Measurements from ENCODE around the gene NPNT.

Gene NPNT

DNA sequence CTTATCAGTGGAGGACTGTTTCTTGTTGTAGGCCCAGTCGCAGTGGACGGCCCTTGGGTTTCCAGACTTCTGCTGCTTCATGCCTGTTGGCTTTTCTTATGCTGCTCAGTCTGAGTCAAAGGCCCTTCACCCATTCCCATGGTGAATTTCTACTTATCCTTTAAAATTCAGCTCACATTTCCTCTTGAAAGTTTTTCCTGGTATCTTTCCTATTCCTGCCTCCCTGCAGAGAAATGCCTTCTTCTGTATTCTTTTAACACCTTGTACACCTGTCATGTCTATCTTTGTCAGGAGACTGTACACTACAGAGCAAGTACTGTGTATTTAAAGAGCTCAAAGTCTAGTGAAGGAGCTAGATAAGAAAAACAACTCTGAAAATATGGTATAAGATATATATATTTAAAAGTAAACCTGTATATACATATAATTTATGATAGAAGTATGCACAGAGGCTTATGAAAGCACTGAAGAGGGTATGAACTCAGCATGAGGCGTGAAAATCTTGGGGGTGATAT, 22.0 kb downstream of the NPNT start:
- no peak for DNase-seq (ENCODE audit: low read depth, low spot score)

DNA sequence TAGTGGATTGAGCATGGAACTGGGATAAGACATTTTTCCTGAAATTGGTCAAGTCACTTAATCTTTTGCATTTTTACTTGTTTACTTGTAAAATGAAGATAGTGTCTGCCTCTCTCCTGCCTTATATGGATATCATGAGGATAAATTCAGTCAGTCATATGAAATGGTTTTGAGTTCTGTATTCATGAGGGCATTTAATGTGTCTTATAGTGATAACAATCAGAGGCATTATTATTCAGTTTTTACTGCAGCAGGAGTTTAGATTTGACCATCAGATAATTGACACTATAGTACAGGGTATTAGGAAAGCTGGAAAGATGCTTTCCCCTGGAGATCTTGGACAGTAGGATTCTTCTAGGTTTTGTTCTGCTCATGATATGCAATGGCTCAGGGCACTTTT, 26.0 kb downstream of the NPNT start:
- DNase-seq (ENCODE audit: low read depth, low spot score): no peak

DNA sequence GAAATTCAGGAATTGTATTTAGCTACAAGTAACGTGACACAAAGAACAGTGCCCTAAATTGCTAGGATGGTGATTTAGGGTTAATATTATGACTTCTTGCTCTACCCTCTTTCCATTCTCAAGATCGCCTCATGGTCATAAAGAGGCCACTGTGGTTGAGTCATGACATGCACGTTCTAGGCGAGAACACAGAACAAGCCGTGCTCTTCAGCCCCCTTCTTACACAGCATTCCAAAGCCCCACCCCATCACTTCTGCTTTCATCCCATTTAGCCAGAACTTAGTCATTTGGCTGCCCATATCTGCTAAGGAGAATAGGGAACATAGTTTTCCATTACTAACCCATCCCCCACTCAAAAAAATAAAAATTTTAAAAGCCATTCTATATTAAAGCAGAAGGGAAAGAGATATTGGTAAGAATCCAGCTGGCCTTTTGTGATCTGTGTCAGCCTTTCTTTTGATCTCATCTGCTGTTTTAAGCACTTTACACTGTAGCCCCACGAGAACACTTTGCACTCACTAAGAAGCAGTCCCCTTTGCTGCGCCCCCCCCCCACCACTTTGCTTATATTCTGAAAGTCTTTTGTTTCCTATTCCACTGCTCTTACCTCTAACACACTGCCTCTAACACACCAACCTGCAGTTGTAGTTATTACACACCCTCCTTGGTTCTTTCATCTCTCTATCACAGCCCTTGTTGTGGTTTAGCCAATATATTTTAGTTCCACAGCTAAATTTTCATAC, 28.4 kb downstream of the NPNT start:
- no peak for DNase-seq (ENCODE audit: low read depth, low spot score)

- DNase-seq (ENCODE audit: low read depth, low spot score): no peak
These were observed 29.1 kb downstream of the NPNT start for GRCh38 chr4:105924341-105924740.

DNA sequence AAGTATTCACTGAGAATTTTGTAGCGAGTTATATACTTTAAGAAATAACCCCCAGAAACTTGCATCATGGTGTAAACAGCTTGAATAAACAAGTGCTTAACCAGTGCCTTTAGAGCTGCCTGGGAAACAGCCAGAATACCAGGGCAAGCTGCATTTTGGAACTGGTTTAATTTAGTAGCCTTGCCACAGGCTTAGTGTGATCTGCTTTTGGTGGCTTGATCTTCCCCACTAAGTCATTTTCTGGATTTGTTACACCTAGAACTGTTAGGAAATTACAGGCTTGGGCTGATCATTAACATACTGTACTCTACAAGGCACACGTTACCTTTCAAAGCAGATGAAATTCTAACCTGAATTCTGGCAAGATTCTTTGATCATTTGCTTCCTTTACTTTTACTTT, 35.4 kb downstream of the NPNT start:
- DNase-seq (ENCODE audit: low read depth, low spot score): no peak

- no peak for DNase-seq (ENCODE audit: low read depth, low spot score)
These were observed 37.8 kb downstream of the NPNT start for GRCh38 chr4:105933083-105933482.

DNA sequence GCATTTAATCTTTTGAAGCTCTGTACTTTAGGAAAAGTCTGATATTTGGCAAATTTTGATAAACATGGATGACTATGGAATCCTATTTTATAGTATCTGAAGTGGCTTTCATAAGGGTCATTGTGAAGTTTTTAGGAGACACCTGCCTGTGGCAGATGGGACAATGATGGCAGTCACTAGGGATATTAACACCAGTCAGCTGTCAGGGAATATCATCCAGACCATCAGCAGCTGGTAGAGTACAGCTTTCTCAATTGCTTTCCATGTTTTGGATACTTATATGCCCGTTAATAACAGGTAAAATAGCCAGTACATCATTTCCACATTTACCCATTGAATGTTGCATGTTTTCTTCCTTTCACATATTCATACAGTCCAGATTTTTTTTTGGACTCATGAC, 39.1 kb downstream of the NPNT start:
- no peak for DNase-seq (ENCODE audit: low read depth, low spot score)

DNA sequence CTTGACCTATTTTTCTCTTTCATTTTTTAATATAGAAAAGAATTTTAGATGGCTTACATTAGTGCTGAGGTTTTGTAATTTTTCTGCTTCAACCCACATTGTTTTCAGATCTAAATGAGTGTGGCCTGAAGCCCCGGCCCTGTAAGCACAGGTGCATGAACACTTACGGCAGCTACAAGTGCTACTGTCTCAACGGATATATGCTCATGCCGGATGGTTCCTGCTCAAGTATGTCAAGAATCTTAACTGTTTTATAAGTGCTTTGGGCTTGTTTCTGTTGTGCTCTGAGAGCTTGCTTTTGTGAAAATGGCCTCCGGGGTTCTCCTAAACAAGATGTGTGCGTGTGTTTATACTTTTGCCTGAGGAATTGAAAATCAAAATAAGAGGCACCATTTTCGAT, 41.6 kb downstream of the NPNT start:
- no peak for DNase-seq (ENCODE audit: low read depth, low spot score)

- no peak for DNase-seq (ENCODE audit: low read depth, low spot score)
These were observed 42.5 kb downstream of the NPNT start for GRCh38 chr4:105937759-105938158.

- no peak for DNase-seq (ENCODE audit: low read depth, low spot score)
These were observed 48.0 kb downstream of the NPNT start for GRCh38 chr4:105943234-105943633.

GRCh38 chr4:105944540-105944939, 49.3 kb downstream of the NPNT start:
- no peak for DNase-seq (ENCODE audit: low read depth, low spot score)

DNA sequence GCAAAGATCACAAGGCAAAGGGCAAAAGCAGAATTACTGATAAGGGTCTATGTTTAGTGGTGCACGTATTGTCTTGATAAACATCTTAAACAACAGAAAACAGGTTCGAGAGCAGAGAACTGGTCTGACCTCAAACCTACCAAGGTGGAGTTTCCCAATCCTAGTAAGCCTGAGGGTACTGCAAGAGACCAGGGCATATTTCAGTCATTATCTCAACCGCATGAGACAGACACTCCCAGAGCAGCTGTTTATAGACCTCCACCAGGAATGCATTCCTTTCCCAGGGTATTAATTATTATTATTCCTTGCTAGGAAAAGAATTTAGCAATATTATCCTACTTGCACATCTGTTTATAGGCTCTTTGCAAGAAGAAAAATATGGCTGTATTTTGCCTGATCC, 51.5 kb downstream of the NPNT start:
- DNase-seq (ENCODE audit: low read depth, low spot score): no peak

DNA sequence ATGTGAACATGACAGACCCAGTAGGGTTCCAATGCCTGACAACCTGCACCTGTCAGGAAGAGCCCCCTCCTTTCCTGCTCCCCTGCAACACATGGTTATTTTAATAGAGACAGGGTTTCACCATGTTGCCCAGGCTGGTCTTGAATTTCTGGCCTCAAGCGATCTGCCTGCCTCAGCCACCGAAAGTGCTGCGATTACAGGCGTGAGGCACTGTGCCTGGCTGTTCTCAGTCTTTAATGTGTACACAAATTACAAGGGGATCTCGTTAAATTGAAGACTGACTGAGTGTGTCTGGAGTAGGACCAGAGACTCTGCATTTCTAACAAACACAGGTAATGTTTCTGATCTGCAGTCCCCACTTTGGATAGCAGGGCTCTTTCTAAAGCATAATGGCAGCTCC, 55.4 kb downstream of the NPNT start:
- no peak for DNase-seq (ENCODE audit: low read depth, low spot score)

DNA sequence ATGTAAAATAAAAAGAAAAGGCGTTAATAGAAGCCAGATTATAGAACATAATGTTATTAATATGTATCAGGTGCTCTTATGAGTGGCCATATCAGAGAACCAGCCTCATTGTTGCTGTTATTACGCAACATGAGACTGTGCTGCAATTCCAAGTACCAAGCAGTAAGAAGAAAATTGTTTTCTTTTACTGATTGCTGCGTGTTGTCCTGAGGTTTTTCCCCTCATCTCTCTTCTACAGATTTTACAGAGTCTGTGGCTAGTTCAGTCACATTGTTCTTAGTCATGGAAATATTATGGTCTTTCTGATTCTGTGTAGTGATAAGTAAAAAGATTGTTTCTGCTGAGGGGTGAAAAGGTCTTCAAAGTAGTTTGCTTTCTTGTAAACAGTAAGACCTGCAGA, 55.9 kb downstream of the NPNT start:
- DNase-seq (ENCODE audit: low read depth, low spot score): no peak

GRCh38 chr4:105952591-105952990, 57.3 kb downstream of the NPNT start:
- no peak for DNase-seq (ENCODE audit: low read depth, low spot score)

- DNase-seq (ENCODE audit: low read depth, low spot score): no peak
These were observed 61.3 kb downstream of the NPNT start for GRCh38 chr4:105956569-105956968.

- DNase-seq (ENCODE audit: low read depth, low spot score): no peak
These were observed 62.4 kb downstream of the NPNT start for GRCh38 chr4:105957680-105958079.

DNA sequence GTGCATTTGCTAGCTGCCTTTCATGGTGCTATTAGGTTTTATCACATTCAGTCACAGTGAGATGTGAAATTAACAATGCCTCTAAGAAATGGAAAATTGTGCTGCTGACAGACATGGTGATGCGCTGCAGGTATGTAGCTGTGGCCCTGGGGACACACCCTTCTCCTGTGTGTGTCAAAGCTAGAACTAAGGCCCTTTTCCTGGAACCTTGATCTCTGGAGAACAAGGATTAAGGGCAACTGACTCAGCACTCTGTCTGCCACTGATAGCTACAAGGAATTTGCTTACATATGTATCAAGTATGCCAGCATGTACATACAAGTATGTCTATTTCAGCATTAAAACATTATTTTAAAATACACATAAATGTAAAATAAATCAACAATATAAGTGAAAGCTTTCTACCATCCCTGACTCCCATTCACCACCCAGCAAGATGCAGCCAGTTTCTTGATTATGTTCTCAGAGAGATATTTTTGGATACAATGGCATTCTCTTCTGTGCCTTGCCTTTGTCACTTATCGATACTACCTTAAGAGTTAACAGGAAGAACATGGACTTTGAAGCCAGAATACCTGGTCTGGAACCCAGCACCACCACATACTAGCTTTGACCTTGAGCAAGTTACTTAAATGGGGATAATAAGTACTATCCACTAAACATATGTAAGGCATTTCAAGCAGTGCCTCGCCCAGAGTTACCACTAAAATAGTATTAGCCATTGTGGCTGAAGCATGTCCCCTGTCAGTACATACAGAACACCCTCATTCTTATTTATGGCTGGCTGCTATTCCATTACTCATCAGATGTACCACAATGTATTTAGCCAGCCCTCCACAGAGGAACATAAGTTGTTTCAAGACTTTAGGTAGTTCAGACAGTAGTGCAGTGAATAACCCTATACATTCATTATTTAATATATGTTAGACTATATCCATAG, 68.5 kb downstream of the NPNT start:
- no peak for DNase-seq (ENCODE audit: low read depth, low spot score)

GRCh38 chr4:105965183-105965800, 70.0 kb downstream of the NPNT start:
- DNase-seq (ENCODE audit: low read depth, low spot score): no peak

DNA sequence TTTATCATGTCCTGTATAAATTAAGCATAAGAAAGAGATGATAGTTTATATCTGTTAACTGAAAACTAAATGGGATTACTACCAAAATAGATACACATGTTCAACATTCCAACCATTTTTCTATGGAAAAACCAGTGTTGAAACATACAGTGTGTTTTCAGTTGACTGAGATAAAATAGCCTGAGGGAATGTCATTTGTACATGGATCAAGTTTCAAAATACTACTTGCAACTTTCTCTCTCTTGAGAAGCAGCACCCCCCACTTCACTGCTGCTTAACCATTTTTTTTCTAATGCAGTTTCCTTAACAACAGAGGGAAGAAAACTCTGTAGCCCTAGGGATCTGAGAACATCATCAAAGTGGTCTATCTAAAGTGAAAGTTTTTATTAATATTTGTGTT, 70.8 kb downstream of the NPNT start:
- DNase-seq (ENCODE audit: low read depth, low spot score): no peak

GRCh38 chr4:105967058-105967658, 71.9 kb downstream of the NPNT start:
- DNase-seq (ENCODE audit: low read depth, low spot score): no peak

DNA sequence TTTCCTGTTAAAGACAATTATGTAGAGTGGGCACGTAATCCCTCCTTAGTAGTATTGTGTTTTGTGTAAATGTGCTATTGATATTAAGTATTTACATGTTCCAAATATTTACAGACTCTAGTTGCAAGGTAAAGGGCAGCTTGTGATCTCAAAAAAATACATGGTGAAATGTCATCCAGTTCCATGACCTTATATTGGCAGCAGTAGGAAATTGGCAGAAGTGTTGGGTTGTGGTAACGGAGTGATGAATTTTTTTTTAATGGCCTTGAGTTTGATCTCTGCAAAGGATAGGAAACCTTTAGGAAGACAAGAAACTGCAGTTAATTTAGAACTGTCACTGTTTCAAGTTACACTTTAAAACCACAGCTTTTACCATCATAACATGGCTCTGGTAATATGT, 74.3 kb downstream of the NPNT start:
- DNase-seq (ENCODE audit: low read depth, low spot score): no peak

Data from activated naive CD8-positive, alpha-beta T cell treated with anti-CD3 and anti-CD28 coated beads, Interleukin-2, amount 50 U/mL, for 16 hours (primary cell).